ENCODE measurements around the gene MAP7. TPM values are rescaled to one million over a fixed set of nuclear protein-coding genes. Genes with fewer than 3 reads are reported as not detected.
"Not testable (repeated sequence)": the region's sequence is repeated elsewhere in the genome, so short reads cannot be mapped to it uniquely, and the experiment has no call there.

Gene MAP7
- total RNA-seq, 4 donors from 2014 or later: 0.29 to 6.8 (median 1.1) TPM

- Histone ChIP-seq H3K4me3 (no peak overlapping the region), H3K27ac (no peak overlapping the region), H3K4me1 (no peaks in the 10 kb centered on the region), H3K36me3 (no peaks in the 10 kb centered on the region), H3K27me3 (no peaks in the 10 kb centered on the region), H3K9me3 (no peaks in the 10 kb centered on the region)
- DNase-seq: no peak
- TF ChIP-seq CTCF (IDR thresholded peaks at IDR 0.05) (no peak), POLR2A (IDR thresholded peaks at IDR 0.05) (no peak)
- intact Hi-C loops (cut with DNase I; ENCODE audit: low total_unique reads): no loop called here
Observed at GRCh38 chr6:136401749-136402148, 148.5 kb downstream of the MAP7 start.

GRCh38 chr6:136401236-136401635, 149.0 kb downstream of the MAP7 start:
- intact Hi-C loops (cut with DNase I; ENCODE audit: low total_unique reads); H3K27me3 ChIP-seq; H3K36me3 ChIP-seq; H3K4me3 ChIP-seq; H3K27ac ChIP-seq; DNase-seq; H3K9me3 ChIP-seq; H3K4me1 ChIP-seq: not testable (repeated sequence)

- TF ChIP-seq POLR2A (IDR thresholded peaks at IDR 0.05) (no peak), CTCF (IDR thresholded peaks at IDR 0.05) (no peak)
- H3K4me1 ChIP-seq: no peaks in the 10 kb centered on the region
- H3K27me3 ChIP-seq: no peaks in the 10 kb centered on the region
- intact Hi-C loops (cut with DNase I; ENCODE audit: low total_unique reads): no loop called here
- H3K4me3 ChIP-seq: no peak overlapping the region
- H3K9me3 ChIP-seq: no peaks in the 10 kb centered on the region
- no peaks in the 10 kb centered on the region for H3K36me3 ChIP-seq
- no peak overlapping the region for H3K27ac ChIP-seq
- no peak for DNase-seq
Observed at GRCh38 chr6:136398453-136398852, 151.8 kb downstream of the MAP7 start.

- TF ChIP-seq CTCF (IDR thresholded peaks at IDR 0.05) (no peak), POLR2A (IDR thresholded peaks at IDR 0.05) (no peak)
- no peak for DNase-seq
- Histone ChIP-seq H3K27me3 (no peaks in the 10 kb centered on the region), H3K36me3 (no peaks in the 10 kb centered on the region), H3K27ac (no peak overlapping the region), H3K4me1 (no peaks in the 10 kb centered on the region), H3K9me3 (no peaks in the 10 kb centered on the region), H3K4me3 (no peak overlapping the region)
- intact Hi-C loops (cut with DNase I; ENCODE audit: low total_unique reads): no loop called here
Observed at GRCh38 chr6:136396908-136397307, 153.3 kb downstream of the MAP7 start.

- H3K4me1 ChIP-seq; H3K27me3 ChIP-seq; intact Hi-C loops (cut with DNase I; ENCODE audit: low total_unique reads); H3K9me3 ChIP-seq; H3K36me3 ChIP-seq; H3K4me3 ChIP-seq; H3K27ac ChIP-seq; DNase-seq: not testable (repeated sequence)
Observed at GRCh38 chr6:136390959-136391358, 159.3 kb downstream of the MAP7 start.

GRCh38 chr6:136387316-136387715, 162.9 kb downstream of the MAP7 start:
- TF ChIP-seq POLR2A (IDR thresholded peaks at IDR 0.05): no peak
- no peak for TF ChIP-seq CTCF (IDR thresholded peaks at IDR 0.05)
- Histone ChIP-seq H3K4me1 (no peaks in the 10 kb centered on the region), H3K36me3 (no peaks in the 10 kb centered on the region), H3K9me3 (no peaks in the 10 kb centered on the region), H3K27me3 (no peaks in the 10 kb centered on the region), H3K4me3 (no peak overlapping the region), H3K27ac (no peak overlapping the region)
- intact Hi-C loops (cut with DNase I; ENCODE audit: low total_unique reads): no loop called here
- DNase-seq: no peak
